GM12878 (cell line): ENCODE data around the gene SH3GL3. TPM values are rescaled to one million over a fixed set of nuclear protein-coding genes. Genes with fewer than 3 reads are reported as not detected.

ENCODE experiments used
- ATAC-seq: fragments of 200-7000 bp; cut with Tn5 transposase; 3 replicates; pipeline ENCODE4 v1.9.1; 2020; ENCODE audit warnings: mild to moderate bottlenecking, moderate library complexity
- BruUV-seq: library from RNA; stranded (reverse); fragments of 400-500 nt; replicated peaks from 2 replicates; lab custom pipeline; 2021; lab: Mats Ljungman, UMichigan
- CTCF ChIA-PET: fragments of 300-600 bp; sonication (Branson Sonifier 250); formaldehyde crosslinking; extraction: SDS; loops from one replicate; lab custom pipeline; 2021; ENCODE audit warnings: inconsistent platforms; lab: Yijun Ruan, JAX
- POLR2A ChIA-PET: fragments of 350-600 bp; formaldehyde crosslinking; extraction: SDS; loops from one replicate; lab custom pipeline; 2021; ENCODE audit warnings: inconsistent platforms; lab: Charles Lee
- RAD21 ChIA-PET: fragments of 300-600 bp; sonication (Branson Sonifier 250); formaldehyde crosslinking; loops from one replicate; lab custom pipeline; 2023; ENCODE audit warnings: antibody characterized with exemption; ENCODE audit not compliant: unreplicated experiment; lab: Charles Lee
- SMC1A ChIA-PET: fragments of 300-600 bp; sonication (Branson Sonifier 250); formaldehyde crosslinking; loops from one replicate; lab custom pipeline; 2023; ENCODE audit not compliant: unreplicated experiment, uncharacterized antibody; lab: Charles Lee
- DNase-seq: peaks from one replicate; pipeline ENCODE4 v3.0.0-alpha.2; 2011; ENCODE audit warnings: low read depth, low spot score
- FAIRE-seq: peaks from 3 replicates; lab custom pipeline; 2011; peaks lifted over from hg19 to GRCh38; lab: Jason Lieb, UNC
- H2AFZ ChIP-seq: 2 replicates; pipeline ENCODE4 v1.6.0; 2011; ENCODE audit warnings: low read depth, low read length, control low read depth; ENCODE audit not compliant: control insufficient read depth
- H3K27ac ChIP-seq: 2 replicates; pipeline ENCODE4 v1.5.1; 2011; ENCODE audit warnings: control low read depth; ENCODE audit not compliant: control insufficient read depth, insufficient read depth
- H3K27me3 ChIP-seq, 2 experiments: replicated peaks in 1 of 2; 2 replicates each; pipeline versions ENCODE4 v1.6.0 to v1.6.1; 2011; ENCODE audit warnings: low read length in 1 of 2; ENCODE audit not compliant: control insufficient read depth in 2 of 2, insufficient read depth in 2 of 2
- H3K36me3 ChIP-seq, 2 experiments: 2 replicates each; pipeline ENCODE4 v1.5.1; 2011; ENCODE audit warnings: low read length in 1 of 2; ENCODE audit not compliant: control insufficient read depth in 2 of 2, insufficient read depth in 2 of 2
- H3K4me1 ChIP-seq: 2 replicates; pipeline ENCODE4 v1.6.1; 2011; ENCODE audit warnings: mild to moderate bottlenecking, low read length, moderate library complexity, mixed read lengths; ENCODE audit not compliant: control insufficient read depth, insufficient read depth
- H3K4me2 ChIP-seq: 2 replicates; pipeline ENCODE4 v1.6.0; 2011; ENCODE audit warnings: control low read depth; ENCODE audit not compliant: control insufficient read depth, insufficient read depth
- H3K4me3 ChIP-seq: fragments of 200-600 bp; sonication (generic); 2 replicates; pipeline ENCODE4 v1.5.1; 2016
- H3K79me2 ChIP-seq: 2 replicates; pipeline ENCODE4 v1.6.0; 2011; ENCODE audit warnings: low read length; ENCODE audit not compliant: control insufficient read depth, insufficient read depth
- H3K9ac ChIP-seq: 2 replicates; pipeline ENCODE4 v1.8.0; 2011; ENCODE audit warnings: low read length, control low read depth, mixed read lengths; ENCODE audit not compliant: control insufficient read depth, insufficient read depth
- H3K9me3 ChIP-seq: replicated peaks from 3 replicates; pipeline ENCODE4 v1.5.1; 2011; ENCODE audit warnings: mild to moderate bottlenecking, low read length; ENCODE audit not compliant: control insufficient read depth, insufficient read depth
- H4K20me1 ChIP-seq: 2 replicates; pipeline ENCODE4 v1.6.0; 2011; ENCODE audit not compliant: control insufficient read depth, insufficient read depth
- BHLHE40 ChIP-seq, 2 experiments: fragments of 450-650 bp in 1 of 2; IDR thresholded peaks; 2 replicates each; pipeline ENCODE4 v1.6.1; 2011 to 2017; ENCODE audit warnings: low read depth in 2 of 2, borderline replicate concordance in 1 of 2, improper control_type of control experiment in 1 of 2, low read length in 1 of 2, mild to moderate bottlenecking in 1 of 2
- BRCA1 ChIP-seq: IDR thresholded peaks from 2 replicates; pipeline ENCODE4 v1.6.1; 2011; ENCODE audit warnings: low read depth, low read length, improper control_type of control experiment
- CBX5 ChIP-seq: sonication (generic); IDR thresholded peaks from 2 replicates; pipeline ENCODE4 v1.6.1; 2016; ENCODE audit warnings: low read depth, moderate library complexity, mild to moderate bottlenecking, inconsistent platforms
- CHD1 ChIP-seq: IDR thresholded peaks from 2 replicates; pipeline ENCODE4 v1.6.1; 2012; ENCODE audit warnings: low read depth, low read length, improper control_type of control experiment
- JUNB ChIP-seq: IDR thresholded peaks from 2 replicates; pipeline ENCODE4 v1.6.1; 2016; ENCODE audit warnings: antibody characterized with exemption, mild to moderate bottlenecking
- MTA2 ChIP-seq: fragments of 450-650 bp; IDR thresholded peaks from 2 replicates; pipeline ENCODE4 v1.6.1; 2016; ENCODE audit warnings: low read depth, mild to moderate bottlenecking, moderate library complexity
- PAX8 ChIP-seq: fragments of 450-650 bp; IDR thresholded peaks from 2 replicates; pipeline ENCODE4 v1.6.1; 2017; ENCODE audit warnings: mild to moderate bottlenecking, moderate library complexity
- RCOR1 ChIP-seq: conservative IDR thresholded peaks from 2 replicates; pipeline ENCODE4 v1.6.1; 2012; ENCODE audit warnings: low read depth, low read length, improper control_type of control experiment
- RUNX3 ChIP-seq: IDR thresholded peaks from 2 replicates; pipeline ENCODE4 v1.6.1; 2012; ENCODE audit warnings: low read length, inconsistent platforms
- ZNF217 ChIP-seq: fragments of 450-650 bp; IDR thresholded peaks from 2 replicates; pipeline ENCODE4 v1.6.1; 2017; ENCODE audit warnings: antibody characterized with exemption, mild to moderate bottlenecking
- WGBS: methylation state at CpG from one replicate; pipeline ENCODE4 v1.1.6; 2016; ENCODE audit warnings: low lambda C conversion rate; ENCODE audit not compliant: insufficient replicate concordance, insufficient coverage; ENCODE audit errors: missing lambda C conversion rate; 5-methylcytosine and 5-hydroxymethylcytosine counted together
- in situ Hi-C: fragments of 300-500 bp; cut with MboI; formaldehyde crosslinking; loops from 9 replicates; pipeline ENCODE4 v1.14.3; 2018; ENCODE audit warnings: mixed read lengths
- intact Hi-C: fragments of 100-400 bp; cut with micrococcal nuclease; formaldehyde crosslinking; loops from one replicate; pipeline ENCODE4 v1.14.2; 2022; ENCODE audit not compliant: unreplicated experiment
- polyA plus RNA-seq, 11 experiments: library from polyadenylated mRNA; depleted of rRNA in 4 of 11; unstranded in 6 of 11; stranded (reverse) in 5 of 11; fragments of >200 nt; fragmentation: Nextera tagmentation in 4 of 11; fragmentation: Illumina TruSeq in 1 of 11; extraction: Ambion mirVana in 4 of 11; extraction: Trizol in 1 of 11; gene quantifications; 1 replicate in 1 of 11; 2 replicates in 10 of 11; pipeline versions ENCODE4 v1.2.1 to v1.2.3, GENCODE V29; 2011 to 2016; ENCODE audit warnings: inconsistent platforms in 2 of 11, missing spikeins in 2 of 11, low read depth in 1 of 11
- total RNA-seq, 4 experiments: library from RNA; depleted of rRNA in 3 of 4; stranded (reverse); fragments of >200 nt in 3 of 4; fragmentation: Illumina TruSeq in 1 of 4; extraction: Trizol in 1 of 4; gene quantifications; 2 replicates each; pipeline versions ENCODE4 v1.2.1 to v1.2.3, GENCODE V29; 2013 to 2021
- TF ChIP-seq, protein P1 (sequence below): IDR thresholded peaks from 2 replicates; pipeline ENCODE4 v1.6.1; 2011; ENCODE audit warnings: borderline replicate concordance, low read depth, mild to moderate bottlenecking, moderate library complexity, mixed read lengths, low read length; ENCODE audit not compliant: insufficient read depth; ENCODE audit errors: extremely low read length
- TF ChIP-seq, protein P2 (sequence below): IDR thresholded peaks from 2 replicates; pipeline ENCODE4 v1.6.1; 2011; ENCODE audit warnings: low read depth, mild to moderate bottlenecking, low read length, moderate library complexity, borderline replicate concordance; ENCODE audit errors: extremely low read depth

Gene SH3GL3
- total and polyA plus RNA-seq, 10 of the 15 experiments (the other 5 are each of a cell fraction or from before 2014, with no cell fraction given): not detected

DNA sequence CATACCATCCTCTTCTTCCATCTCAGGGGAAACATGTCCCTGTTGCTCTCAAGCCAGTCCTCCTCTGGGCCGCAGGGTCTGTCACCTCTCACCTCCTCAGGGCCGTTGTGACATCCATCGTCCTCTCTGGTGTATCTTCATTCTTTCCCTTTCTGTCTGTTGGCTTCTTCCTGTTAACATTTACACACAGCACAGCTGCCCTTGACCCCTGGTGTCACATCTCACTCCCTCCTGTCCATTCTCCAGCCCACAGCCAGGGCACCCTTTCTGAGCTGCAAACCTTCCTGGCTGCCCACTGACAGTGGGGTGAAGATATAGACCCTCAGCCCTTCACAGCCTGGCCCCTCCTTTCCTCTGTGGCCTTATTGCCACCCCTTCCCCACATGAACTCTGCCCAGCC lies 127.2 kb downstream of the SH3GL3 start:
- TF ChIP-seq JUNB (no peak), RUNX3 (no peak), RCOR1 (no peak), ZNF217 (no peak), BHLHE40 (IDR thresholded peaks at IDR 0.05; ENCODE audit: borderline replicate concordance in 1 of 2, low read depth in 2 of 2, low read length in 1 of 2) (no peak), PAX8 (no peak), MTA2 (no peak), CHD1 (no peak), BRCA1 (no peak), CBX5 (no peak)
- TF ChIP-seq, protein P1, sequence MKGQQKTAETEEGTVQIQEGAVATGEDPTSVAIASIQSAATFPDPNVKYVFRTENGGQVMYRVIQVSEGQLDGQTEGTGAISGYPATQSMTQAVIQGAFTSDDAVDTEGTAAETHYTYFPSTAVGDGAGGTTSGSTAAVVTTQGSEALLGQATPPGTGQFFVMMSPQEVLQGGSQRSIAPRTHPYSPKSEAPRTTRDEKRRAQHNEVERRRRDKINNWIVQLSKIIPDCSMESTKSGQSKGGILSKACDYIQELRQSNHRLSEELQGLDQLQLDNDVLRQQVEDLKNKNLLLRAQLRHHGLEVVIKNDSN: no peak
- TF ChIP-seq, protein P2, sequence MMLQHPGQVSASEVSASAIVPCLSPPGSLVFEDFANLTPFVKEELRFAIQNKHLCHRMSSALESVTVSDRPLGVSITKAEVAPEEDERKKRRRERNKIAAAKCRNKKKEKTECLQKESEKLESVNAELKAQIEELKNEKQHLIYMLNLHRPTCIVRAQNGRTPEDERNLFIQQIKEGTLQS: no peak
- Histone ChIP-seq H3K9ac (no peak overlapping the region), H3K27ac (no peak overlapping the region), H4K20me1 (no peaks in the 10 kb centered on the region), H3K4me1 (no peaks in the 10 kb centered on the region), H3K4me3 (no peak overlapping the region), H3K9me3 (no peaks in the 10 kb centered on the region), H3K79me2 (no peaks in the 10 kb centered on the region), H3K27me3 (no peaks in the 10 kb centered on the region; a peak in 1 of 4 replicates), H3K4me2 (no peak overlapping the region), H3K36me3 (no peaks in the 10 kb centered on the region), H2AFZ (no peak overlapping the region)
- WGBS: 2% methylated on average over 3 of the region's 3 CpGs
- ChIA-PET POLR2A (no interaction called here), SMC1A (no interaction called here), CTCF (interaction anchor here (1.1 to 3.6 kb wide), 2 partner anchors 9 to 13 kb away, joined by 6 to 27 read pairs; no protein-coding TSS in a partner anchor), RAD21 (no interaction called here)
- no peak for FAIRE-seq
- DNase-seq: no peak
- intact Hi-C loops: no loop called here
- no peak for ATAC-seq
- in situ Hi-C loops: no loop called here
- BruUV-seq: no TSS peak
